GM21576 (cell line): Measurements from ENCODE around the gene EFHD2.
A peak's percentile ranks its signal among the peaks of the same experiment; 100 is the strongest.
"Not testable (repeated sequence)": the region's sequence is repeated elsewhere in the genome, so short reads cannot be mapped to it uniquely, and the experiment has no call there.

ENCODE experiments used
- ATAC-seq: cut with Tn5 transposase; IDR thresholded peaks from one replicate; pipeline ENCODE4 v1.9.1; 2021; ENCODE audit warnings: mild to moderate bottlenecking, moderate library complexity; ENCODE audit not compliant: unreplicated experiment

Gene EFHD2, protein sequence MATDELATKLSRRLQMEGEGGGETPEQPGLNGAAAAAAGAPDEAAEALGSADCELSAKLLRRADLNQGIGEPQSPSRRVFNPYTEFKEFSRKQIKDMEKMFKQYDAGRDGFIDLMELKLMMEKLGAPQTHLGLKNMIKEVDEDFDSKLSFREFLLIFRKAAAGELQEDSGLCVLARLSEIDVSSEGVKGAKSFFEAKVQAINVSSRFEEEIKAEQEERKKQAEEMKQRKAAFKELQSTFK

GRCh38 chr1:15409388-15410222 is at the start of gene EFHD2:
Gene EFHD2 (plus strand): TSS chr1:15409888. CDS start chr1:15409972, 84 bp downstream.
- ATAC-seq, result peak; percentile 65

- ATAC-seq, result no peak
These were observed 49.0 kb upstream of the EFHD2 start for GRCh38 chr1:15360700-15361099.

DNA sequence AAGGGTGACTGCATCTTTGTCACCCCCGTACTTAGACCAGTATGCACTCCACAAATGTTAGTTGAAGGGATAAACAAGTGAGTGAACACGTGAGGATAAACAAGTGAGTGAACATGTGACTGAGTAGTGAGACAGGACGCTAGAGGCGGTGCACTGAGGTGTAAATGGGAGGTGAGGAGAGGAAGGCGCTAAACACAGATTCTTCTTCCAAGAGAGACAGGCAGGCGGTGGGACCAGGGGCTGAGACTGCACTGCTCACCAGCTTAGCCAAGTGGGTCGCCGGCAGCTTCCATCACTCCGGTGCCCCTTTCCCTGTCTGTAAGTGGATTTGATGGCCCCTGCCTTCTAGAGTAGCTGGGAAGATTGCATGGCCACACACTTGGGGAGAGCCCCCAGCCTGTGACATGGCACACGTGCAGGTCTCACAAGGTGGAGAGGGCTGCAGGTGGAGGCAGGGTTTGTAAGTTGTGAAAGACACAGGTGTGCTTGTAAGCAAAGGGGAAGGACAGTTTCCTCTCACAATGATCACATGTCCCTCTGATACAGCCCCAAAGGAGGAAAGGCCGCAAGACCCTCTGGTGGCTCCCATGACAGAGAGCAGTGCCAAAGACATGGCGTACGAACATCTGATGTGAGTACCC is 47.5 kb upstream of the EFHD2 start:
- ATAC-seq, result no peak

GRCh38 chr1:15362737-15363128 is 47.0 kb upstream of the EFHD2 start:
- ATAC-seq, result no peak

DNA sequence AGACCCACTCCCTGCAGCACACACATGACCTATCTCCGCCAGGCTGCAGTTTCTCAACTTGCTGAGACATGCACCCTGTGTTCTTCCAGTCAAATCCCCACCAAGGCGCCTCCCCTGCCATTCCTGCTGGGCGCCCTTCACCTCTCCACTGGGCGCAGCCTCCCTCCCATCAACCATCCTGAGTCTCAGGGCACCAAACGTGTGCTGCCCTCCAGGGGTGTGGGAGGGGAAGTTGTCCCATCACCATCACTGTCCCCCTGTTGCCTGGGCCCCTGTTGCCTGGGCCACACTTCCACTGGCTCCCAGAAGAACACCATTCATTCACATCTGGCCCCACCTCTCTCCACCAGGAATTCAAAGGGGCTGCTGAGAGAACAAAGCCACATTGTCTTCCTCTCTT is 44.9 kb upstream of the EFHD2 start:
- no peak for ATAC-seq

DNA sequence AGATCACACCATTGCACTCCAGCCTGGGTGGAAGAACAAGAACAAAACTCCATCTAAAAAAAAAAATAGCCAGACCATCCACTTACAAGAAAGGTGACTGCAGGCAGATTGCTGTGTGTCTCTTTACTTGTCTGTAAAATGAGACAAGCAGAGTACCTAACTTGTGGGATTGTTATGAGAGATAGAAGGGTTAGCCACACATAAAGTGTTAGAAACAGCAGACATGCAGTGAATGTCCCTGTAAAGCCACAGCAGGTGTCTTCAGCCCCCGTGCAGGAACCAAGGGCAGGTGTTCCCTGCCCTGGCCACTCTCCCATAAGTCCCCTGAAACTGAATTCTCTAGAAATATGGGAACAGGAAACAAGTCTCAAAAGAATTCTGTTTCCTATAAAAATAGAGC is 40.8 kb upstream of the EFHD2 start:
- ATAC-seq, result no peak

DNA sequence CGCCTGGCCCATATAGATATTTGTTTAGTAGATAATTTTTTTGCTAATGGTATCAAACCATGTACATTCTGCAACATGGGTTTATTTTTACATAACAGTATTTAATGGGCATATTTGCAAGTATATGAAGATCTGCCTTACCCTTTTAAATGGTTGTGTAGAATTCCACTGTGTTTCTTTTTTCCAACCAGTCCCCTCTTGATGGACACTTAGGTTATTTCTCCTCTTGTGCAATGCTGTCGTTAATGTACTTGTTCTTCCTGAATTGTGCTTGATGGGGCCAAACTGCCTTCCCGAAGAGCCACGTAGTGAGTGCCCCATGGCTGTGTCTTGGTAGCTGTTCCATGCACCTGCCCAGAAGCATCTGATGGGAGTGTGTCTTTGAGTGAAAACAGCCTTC is 39.4 kb upstream of the EFHD2 start:
- no peak for ATAC-seq

- ATAC-seq, result no peak
These were observed 38.7 kb upstream of the EFHD2 start for GRCh38 chr1:15370781-15371520.

DNA sequence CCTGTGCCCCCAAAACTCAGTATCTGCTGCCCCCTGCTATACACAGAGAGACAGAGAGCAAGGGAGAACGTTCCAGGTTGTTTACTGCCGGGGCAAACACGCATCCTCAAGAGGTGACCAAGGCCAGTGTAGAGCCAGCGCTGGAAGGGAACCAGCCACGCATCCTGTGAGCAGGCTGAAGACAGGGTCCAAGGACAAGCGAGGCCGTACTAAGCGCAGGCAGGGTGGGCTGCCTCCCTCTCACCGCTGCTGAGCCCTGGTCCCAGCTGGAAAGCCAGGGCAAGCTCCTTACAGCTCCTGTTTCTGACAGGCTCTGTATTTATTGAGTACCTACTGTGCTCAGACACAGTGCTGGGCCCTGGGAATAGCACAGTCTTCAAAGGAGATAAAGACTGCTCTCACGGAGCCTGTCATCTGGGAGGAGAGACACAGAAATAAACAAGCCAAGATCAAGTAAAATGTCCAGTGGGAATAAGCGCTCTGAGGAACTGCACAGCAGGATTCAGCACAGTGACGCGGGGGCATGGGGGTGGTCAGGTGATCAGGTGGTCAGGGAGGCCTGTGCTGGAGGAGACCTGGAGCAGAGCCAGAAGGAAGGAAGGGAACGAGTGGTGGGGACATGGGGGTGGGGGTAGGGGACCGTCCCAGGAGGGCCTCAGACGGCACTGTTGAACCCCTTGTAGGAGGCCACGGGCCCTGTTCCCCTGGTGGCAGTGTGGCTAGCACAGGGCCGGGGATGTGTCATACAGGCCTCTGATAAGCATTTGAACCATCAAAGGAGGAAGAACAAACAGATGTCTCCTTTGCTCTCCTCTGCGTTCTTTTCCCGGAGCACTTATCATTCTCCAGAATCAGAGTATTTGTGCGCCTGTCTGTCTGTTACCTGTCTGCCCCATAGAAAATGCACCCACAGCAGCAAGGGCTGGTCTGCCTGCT is 37.8 kb upstream of the EFHD2 start:
- ATAC-seq, result no peak

GRCh38 chr1:15378729-15379128 is 31.0 kb upstream of the EFHD2 start:
- ATAC-seq, result no peak

- not testable (repeated sequence) for ATAC-seq
These were observed 30.5 kb upstream of the EFHD2 start for GRCh38 chr1:15379151-15379550.

DNA sequence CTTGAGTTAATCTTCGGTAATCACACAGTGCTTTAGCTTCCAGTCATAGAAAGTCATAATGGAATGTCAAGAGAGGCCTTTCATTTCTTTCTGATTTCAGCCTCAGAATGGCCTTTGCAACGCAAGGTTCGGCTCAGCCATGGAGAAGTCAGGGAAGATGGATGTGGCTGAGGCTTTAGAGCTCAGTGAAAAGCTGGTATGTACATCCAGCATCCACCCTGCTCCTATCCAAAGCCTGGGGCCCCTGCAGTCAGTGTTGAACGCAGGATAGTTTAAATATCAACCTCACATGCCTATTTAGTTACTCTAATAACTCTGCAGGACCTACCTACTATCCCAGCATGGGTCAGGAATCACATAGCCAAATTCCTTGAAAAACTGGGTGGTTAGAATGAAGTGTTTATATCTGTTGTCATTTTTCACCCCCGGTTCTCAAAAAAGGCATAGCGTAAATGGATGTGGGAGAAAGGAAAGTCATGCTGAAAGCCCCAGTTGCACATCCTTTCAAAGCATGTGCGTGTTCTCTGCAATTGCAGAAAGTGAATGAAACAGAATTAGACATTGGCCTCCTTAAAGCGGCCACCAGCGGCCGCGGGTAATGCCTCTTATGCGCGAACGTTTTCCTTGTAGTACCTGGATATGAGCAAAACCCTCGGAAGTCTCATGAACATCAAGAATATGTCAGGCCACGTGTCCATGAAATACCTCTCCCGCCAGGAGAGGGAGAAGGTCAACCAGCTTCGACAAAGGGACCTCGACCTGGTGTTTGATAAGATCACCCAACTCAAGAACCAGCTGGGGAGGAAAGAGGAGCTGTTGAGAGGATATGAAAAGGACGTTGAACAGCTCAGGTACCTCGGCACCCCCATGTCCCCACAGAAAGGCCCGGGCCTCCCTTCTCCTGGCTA is 28.8 kb upstream of the EFHD2 start:
- no peak for ATAC-seq

DNA sequence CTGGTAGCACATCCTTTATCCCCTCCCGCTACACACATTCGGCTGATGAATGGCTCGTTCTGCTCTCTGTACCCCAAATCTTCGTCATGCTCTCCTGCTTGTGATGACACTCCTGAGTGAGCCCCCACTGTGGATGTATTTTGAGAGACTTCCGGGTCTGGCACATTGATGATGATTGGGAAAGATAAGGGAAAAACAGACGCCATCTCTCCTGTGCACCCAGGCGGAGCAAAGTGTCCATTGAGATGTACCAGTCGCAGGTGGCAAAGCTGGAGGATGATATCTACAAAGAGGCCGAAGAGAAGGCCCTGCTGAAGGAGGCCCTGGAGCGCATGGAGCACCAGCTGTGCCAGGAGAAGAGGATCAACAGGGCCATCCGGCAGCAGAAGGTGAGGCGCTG is 27.9 kb upstream of the EFHD2 start:
- ATAC-seq, result no peak

DNA sequence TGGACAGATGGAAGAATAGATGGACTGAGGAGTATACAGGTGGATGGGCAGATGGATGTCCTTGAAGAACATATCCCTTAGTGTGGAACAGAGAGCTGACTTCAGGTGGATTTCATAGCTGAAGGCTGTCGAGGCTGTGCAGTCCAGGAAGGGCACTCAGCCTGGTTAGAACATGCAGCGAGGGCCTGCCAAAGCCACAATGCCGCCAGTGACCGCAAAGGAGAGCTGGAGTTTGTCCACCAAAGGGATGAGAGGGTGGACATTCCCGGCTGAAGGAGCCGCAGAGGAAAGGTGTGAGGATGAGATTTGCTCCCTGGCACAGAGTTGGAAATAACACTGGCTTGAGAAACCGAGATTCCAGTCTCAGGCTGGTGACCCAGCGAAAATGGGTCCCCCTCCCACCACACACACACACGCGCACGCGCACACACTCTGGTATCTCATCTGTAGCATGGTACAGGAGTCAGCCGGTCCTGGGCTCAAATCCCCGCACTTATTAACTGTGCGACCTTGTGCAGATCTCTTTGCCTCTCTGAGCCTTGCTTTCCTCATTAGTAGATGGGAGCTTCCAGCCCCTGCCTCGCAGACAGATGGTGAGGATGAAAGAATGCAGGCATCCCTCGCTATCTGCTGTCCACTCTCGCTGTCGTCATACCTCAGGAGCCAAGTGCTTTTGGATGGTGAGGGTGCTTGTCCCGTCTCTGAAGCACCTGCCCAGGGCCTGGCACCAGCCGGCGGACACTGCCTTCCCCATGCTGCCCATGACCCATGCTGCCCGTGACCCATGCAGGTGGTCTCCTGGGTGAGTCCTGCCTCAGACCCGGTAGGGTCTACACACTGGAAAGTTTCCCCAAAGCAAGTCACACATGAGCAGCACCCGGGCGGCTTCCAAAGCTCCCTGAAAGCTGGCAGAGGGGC is 26.8 kb upstream of the EFHD2 start:
- ATAC-seq, result no peak

DNA sequence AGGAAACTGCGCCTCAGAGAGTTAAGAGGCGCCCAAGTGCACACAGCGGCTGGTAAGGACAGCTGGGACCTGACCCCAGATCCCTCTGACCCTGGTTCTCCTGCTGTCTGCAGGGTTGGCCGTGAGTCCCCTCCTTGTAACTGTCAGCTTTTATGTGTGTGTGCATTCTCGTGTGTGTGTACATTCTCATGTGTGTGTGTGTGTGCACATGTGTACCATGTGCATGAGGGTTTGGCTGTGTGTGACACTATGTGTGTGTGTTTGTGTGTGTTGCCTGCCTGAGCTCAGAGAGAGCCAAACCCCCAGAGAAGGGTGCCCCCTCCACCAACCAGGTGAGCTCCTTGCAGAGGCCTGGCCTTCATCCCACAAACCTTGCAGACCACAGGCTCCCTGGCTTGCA is 25.9 kb upstream of the EFHD2 start:
- ATAC-seq, result no peak

GRCh38 chr1:15384301-15384901 is 25.3 kb upstream of the EFHD2 start:
- no peak for ATAC-seq

DNA sequence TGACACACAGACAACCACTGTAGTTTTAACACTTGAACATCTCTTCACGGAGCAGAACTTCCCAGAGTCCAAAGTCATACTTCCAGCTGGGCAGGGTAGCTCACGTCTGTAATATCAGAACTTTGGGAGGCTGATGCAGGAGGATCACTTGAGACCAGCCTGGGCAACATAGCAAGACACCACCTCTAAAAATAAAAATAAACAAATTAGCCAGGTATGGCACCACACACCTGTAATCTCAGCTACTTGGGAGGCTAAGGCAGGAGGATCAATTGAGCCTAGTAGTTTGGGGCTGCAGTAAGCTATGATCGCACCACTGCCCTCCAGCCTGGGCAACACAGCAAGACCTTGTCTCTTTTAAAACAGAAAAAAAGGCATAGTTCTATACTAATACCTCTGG is 24.3 kb upstream of the EFHD2 start:
- no peak for ATAC-seq
